NCI-H2029 (cell line): Measurements from ENCODE around the gene SETBP1.
"Not testable (repeated sequence)": the region's sequence is repeated elsewhere in the genome, so short reads cannot be mapped to it uniquely, and the experiment has no call there.

ENCODE experiments used
- DNase-seq: peaks from one replicate; lab custom pipeline; 2025; lab: John Stamatoyannopoulos, UW

The SETBP1 gene

DNA sequence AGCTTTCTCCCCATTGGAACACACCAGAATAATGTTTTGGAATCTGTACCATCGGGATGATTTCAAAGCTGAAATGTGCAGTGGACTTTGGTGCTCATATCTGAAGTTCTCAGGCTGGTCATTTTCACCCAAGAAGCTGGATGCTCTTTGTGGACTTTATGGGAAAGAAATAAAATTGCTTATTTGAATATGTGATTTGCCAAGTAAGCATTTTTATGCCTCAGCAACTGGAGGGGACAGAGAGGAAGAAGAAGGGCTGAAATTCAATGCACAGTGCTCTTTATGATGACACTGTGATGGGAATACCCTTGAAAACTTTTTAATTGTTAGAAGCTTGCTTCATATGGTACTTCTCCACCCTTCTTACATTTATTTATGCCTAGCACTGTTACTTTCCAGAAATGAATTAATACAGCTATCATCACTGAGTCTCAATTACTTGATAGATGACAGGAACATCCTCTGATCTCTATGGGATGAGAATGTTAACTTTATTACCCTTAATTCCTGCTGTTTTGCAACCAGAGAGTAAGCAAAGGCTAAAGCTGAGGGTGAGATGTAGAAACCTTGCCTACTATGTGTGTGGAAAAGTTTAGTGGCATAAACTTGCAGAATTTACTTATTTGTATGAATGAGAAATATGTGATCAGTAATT, 23.6 kb downstream of the SETBP1 start:
- no peak for DNase-seq

DNA sequence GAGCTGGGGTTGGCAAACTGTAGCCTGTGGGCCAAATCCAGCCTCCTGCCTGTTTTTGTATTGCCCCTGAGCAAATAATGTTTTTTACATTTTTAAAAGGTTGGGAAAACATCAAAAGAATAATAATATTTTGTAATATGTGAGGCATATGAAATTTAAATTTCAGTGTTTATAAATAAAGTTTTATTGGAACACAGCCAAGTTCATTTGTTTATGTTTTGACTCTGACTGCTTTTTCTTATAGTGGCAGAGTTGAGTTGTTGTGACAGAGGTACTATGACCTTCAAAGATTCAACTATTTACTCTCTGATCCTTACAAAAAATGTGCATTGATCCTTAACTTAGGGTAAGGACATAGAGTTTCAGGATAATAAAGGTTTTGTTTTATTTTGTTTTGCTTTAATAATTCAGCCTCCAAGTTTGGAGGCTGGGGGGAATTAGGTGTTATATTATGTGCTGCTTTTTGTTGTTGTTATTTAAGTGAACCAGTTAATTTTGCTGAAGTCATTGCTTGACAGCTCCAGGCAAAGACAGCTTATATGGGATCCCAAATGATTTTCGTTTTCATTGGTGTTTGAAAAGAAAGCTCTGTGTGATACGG, 24.5 kb downstream of the SETBP1 start:
- no peak for DNase-seq

DNA sequence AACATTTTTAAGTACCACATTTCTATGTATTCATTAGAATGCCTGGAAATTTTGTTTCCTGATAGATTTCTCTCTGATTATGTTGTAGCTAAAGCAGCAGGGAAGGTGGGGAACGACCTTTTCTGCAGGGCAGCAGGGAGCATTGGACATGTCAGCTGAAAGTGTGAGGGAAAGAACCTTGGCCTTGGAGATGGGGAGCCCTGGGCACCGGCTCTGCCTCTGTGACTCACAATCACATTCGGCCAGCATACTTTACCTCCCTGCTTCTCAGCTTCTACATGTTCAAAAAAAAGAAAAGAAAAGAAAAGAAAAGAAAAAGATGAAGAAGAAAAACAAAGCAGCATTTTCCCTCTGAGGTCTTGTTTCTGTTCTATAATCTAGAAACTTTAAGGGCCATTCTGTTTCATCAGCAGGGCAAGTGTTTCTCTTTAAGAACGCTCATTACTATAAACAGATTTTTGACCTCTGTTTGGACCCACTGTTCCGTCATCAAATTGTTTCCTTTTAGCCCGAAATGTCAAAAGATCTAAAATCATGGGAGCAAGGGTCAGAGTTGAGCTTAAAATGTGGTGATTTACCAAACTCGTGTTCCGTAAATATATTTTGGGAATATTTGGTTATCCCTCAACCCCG, 27.9 kb downstream of the SETBP1 start:
- DNase-seq = no peak

DNA sequence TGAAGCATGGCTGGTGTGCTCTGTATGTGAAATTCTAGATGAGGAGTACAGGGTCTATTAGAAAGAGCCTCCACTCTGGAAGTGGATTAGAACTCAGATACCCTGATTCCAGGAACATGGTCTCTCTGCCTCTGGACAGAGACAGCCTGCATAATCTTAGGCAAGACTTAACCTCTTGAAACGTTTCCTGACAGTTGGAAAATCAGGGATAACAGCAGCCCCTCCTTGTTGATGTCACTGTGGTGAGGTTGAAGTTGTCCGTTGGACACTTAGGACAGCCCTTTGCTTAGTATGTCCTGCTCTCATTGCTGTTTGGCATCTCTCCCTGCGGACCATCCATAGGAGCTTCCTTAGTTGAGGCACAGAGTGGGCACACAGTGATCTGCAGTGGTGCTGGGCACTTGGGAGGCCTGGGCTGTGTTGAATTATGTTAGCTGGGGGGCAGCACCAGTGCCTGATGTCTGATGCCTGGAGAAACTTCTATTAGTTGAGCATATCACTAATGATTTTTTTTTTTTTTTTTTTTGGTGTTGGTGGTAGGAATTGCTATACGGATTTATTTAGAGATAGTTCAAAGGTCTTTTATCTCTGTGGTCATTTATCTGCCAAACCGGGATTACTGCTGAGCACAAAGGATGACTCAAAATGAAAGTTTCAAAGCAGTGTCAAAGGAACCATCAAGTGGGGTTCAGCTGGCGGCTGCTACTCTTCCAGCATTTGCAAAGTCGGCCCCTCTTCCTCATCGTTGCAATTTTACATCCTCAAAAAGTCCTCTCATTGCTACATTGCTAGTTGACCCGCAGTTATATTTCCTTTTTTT, 28.8 kb downstream of the SETBP1 start:
- no peak for DNase-seq

DNA sequence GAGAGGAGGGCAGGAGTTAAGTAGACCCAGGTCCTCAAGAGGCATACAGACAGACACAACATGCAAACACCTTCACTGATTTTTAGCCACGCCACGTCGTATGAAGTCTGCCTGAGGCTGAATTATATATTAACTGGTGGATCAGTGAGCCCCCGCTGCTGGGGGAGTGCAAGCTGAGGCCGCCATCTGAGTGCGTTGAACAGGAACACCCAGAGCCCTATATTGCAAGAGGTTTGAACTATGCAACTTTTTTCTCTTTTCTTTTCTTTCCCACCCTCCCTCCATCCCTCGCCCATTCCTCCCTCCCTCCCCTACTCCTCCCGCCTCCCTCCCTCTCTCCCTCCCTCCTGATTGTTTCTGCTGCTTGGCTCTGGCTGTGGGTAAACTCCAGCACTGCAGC, 30.2 kb downstream of the SETBP1 start:
- DNase-seq = no peak

DNA sequence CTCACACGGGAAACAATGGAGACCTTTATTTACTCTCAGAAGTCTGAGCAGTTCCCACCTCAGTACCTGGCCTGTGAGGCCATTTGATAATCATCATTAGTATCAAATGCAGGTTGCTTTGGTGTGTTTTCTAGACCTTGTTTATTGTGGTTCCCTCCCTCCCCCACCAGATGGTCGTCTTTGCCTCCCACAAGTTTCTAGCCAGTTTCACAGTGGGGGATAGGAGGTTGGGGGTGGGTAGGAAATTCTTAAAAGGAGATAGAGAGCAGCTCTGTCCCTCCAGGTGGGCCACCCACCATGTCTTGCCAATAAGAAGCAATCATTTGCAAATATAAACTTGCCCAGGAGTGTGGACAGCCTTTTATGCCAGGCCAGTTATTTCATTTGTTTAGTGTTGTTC, 31.3 kb downstream of the SETBP1 start:
- DNase-seq = no peak

DNA sequence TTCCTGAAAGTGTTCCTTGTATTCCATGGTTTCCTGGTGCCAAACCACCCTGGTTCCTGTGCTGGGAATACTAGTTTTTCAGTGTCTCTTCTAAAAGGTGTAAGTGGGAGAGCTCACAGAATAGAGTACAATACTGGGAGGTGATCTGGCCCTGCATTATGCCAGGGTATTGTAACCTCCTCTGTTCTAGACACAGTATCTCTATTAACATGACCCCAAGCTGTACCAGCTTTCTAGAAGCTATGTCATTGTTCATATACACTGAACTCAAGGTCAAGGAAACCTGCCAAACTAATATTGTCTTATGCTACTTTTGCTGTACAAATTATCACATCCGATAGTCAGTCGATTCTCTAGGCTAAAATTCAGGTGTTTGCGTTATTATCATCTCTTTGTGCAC, 32.7 kb downstream of the SETBP1 start:
- no peak for DNase-seq

DNA sequence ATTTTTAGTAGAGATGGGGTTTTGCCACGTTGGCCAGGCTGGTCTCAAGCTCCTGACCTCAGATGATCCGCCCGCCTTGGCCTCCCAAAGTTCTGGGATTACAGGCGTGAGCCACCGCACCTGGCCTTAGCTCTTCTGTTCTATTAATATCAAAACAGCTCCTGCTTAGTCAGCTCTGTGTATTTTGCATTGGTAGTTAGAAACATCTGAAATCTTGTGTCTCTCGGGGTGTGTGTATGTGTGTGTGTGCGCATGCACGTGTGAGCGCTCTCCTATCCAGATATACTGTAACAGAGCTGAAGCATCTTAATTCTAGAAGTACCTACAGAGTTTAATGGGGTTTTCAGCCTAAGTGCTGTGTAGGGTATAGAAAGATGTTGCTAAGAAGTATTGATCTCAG, 33.7 kb downstream of the SETBP1 start:
- no peak for DNase-seq

DNA sequence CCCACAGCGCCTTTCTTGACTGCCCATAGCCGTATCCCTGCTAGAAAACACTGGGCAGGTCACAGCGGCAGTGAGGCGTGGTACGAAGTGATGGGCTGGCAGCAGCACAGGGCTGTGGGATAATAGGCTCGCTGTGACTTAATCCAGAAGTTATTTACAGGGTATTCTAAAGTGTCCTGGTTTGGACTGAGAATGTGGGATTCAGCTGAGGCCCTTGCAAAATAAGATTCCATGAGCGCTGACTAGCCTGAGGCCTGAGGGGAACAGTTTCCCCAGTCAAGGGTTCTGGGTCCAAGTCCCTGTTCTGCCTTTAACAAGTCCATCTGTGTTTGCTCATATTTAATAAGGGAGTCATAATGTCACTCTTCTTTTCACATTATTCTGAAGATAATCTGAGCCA, 34.6 kb downstream of the SETBP1 start:
- DNase-seq = no peak

DNA sequence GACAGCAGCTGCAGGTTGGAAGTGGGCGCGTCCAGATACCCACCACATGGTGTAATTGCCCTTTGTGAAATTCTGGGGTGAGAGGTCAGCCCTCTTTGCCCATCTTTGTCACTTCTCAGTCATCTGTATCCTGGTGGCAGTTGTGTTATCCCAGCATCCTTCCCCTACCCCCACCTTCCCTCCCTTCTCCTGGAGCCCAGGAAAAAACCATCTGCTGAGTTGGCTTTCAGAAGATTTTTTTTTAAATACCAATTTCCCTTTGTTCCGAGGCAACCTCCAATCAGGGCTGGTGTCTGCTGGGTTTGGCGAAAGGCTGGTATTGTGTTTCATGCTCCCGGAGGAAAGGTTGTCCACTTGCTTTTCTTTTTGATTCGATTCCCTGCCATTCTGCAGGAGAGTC, 35.2 kb downstream of the SETBP1 start:
- no peak for DNase-seq

DNA sequence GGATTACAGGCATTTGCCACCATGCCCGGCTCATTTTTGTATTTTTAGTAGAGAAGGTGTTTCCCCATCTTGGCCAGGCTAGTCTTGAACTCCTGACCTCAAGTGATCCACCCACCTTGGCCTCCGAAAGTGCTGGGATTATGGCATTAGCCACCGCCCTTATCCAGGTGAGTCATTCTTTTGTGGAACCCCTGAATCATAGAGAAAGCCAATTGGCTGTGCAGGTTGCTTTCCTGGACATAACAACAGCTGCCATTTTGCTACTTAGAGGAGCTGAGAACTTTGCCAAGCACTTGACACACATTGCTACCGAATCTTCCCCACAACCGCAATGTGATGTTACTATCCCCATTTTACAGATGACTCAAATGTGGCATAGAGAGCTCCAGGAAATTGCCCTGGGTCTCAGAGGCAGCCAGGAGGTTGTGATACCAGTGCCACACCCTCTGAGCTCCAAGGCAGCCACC, 36.0 kb downstream of the SETBP1 start:
- no peak for DNase-seq

DNA sequence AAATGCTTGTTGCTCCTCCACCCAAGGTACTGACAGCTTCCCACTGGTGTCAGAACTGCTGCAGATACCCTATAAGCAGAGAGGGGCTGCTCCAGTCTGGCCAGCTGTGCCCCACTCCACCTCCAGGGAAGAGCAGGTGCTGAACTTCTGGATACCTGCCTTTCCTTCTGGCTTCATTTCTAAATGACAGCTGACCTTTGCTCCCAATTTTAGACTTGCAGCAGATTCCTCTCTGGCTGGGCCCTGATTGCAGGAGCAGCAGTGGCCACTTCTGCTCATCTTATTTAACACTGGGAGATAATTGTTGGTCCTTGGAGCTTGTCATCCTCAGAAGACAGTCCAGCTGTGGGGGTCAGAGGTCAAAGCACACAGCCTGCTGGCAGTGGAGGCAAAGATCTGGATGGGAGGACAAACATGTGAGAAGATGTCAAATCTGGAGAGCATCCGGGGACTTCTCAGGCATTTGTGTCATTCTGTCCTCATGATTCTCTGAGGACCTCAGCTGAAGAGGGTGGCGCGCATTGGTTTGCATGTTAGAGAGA, 38.9 kb downstream of the SETBP1 start:
- DNase-seq = no peak

DNA sequence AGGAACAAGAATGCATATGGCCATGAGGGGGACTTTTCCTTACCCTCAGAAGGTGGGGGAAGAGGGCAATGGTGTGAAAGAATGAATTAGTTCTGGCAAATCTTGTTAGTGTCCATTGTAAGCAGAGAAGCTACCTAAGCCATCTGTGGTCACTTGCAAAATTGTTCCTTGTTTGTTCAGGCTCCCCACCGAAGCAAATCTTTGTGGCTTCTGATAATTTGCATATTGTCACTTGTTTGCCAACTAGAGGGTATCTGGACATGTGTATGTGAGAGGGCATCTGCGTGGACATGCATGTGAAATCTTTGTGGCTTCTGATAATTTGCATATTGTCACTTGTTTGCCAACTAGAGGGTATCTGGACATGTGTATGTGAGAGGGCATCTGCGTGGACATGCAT, 41.1 kb downstream of the SETBP1 start:
- not testable (repeated sequence) for DNase-seq

DNA sequence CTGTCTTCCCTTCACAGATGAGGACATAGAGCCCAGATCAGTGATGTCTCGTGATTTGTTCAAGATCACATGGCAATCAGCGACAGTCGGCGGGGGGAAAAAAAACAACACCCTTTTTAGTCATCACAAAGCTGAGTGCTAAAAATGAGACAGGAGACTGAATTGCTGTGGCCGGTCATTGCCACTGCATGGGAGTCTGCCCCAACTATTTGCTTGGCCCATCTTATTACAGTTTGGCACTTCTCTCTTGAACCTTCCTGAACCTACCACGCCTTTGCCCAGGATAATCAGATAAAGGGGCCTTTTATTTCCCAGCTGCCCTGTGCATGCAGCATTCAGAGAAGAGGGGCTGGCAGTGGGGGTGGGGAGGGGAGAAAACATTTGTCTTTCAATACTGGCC, 42.7 kb downstream of the SETBP1 start:
- no peak for DNase-seq

DNA sequence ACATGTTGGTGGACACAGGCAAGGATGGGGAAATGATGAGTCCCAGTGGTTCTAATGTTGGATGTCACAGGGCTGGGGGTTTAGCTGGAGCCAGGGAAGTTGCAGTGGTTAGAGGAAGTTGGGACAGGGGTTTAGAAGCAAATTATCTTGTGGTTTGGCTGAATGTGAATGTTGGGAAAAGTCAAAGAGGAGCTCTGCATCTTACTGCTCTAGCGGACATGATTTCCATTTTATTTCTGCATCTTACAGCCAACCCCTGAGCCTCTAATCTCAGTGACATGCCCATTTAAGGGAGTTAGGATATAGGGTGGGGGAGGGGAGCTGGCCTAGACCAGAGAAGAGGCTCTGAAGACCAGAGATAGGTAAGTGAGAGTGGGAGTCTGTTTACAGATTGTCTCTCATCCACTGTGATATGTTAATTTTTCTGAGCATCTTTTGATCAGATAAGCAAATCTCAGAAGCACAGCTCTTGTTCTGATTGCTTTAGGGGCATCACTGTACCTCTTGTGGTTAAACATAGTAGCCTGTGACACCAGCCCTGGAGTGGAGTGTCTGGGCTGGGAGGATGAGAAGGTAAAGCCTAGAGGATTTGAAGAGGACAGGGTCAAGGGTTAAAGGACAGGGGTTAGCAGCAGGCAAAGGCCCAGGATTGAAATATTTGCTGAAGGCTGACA, 43.6 kb downstream of the SETBP1 start:
- no peak for DNase-seq

DNA sequence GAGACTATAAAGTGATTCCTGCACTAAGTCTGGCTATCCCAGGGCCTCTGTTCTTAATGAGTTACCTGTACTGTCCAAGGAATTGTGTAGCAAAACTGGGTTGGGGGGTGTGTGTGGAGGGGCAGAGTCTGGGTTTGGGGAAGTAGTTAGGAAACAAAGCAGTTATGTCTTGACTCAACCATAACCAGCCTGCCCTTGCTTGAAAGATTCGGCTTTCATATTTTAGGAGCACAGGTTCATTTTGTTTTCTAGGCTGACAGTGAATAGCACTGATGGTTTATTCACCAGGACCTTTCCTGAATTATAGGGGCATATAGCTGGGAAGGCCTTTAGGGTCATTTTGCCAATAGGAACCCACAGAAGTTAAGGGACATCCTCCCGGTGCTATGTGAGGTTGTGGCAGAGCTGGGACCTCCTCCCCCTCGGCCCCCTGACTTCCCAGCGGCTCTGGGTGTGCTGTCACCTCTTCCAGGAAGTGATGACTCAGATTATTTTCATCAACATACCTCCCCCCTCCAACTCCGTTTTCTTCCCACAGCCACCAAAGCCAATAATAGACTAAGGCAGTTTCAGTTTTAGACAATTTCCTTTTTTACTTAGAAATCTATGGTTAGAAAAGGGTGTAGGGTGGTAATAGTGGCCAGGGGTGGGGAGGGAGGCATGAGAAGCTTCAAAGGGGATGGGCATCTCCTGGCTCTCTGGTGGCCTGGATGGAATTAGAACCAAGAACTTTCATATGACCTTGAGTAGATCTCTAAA, 44.8 kb downstream of the SETBP1 start:
- no peak for DNase-seq

DNA sequence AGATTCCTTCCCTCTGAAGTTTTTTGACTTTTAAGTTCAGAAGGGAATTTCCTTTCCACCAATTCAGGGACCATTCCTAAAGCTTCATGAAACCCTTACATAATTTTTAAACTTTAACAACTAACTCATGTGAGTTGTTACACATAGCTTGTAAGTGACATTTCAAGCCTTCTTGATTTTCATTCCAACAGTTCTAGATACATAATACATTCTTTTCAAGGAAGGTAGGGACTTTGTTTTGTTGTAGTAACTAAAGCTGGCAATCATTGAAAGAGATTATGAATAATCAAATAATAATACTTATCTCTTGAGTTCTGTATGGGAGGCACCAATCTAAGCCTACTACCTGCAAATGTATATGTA, 45.4 kb downstream of the SETBP1 start:
- DNase-seq = no peak

DNA sequence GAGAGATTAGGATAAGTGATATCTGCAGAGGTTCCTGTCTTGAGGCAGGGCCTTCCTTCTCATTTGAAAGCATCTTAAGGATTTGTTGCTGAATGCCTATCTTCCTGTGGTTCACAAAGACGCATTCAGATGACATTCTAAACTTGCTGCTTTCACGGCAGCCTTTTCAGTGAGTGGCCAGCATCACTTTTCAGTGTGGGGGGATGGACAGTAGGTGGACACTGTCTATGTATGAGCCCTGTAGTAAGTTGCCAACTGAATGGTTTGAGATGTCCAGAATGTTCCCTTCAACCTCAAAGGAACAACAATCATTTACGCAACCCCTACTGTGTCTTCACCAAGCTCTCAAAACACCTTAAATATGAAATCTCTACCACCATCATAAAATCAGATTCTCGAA, 46.6 kb downstream of the SETBP1 start:
- DNase-seq = no peak

DNA sequence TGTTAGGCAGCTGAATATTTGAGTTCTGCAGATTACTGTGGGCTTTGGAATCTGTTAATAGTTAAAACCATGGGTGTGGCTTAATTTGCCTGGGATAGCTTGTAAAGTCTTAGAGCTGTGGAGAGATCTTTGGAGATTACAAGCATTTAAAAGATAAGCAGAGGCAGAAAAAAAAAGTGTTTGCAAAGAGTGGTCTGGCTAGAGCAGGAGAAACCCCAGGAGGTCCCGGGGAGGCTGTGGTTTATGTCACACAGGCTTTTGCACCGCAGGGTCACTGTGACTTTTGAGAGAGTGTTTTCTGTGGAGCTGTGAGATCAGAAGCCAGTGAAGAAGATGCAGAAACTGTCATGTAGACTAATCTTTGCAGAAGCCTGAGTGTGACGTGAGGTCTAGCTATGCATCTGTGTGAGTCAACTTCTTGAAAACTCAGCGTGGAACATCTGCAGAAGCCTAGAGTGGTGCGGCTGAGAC, 49.0 kb downstream of the SETBP1 start:
- DNase-seq = no peak

DNA sequence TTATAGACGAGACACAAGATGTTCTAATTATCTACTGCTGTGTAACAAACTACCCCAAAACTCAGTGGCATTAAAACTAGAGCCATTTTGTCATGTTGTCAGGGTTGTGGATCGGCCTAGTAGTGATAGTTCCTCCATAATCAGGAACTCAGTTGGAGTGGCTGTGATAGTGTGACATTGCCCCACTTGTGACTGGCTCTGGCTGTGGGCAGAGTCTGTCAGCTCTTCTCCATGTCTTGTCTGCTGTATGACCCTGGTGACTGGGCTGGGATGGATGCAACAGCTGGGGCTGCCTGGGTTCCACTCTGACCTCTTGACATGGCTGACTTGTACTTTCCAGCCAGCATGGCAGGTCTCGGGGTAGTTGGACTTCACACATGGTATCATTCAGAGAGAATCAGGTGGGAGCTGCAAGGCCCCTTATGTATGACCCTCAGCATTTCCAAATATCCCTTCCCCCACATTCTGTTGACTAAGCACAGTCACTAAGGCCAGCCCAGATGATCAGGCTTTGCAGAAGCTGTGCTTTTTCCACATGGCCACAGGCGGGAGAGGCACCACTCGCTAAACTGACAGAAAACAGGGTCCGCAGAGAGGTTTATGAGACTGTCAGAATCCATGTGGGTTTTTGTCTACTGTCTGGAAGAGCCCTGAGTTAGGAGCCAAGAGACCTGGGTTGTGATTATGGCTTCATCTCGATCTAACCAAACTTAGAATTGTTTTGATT, 50.3 kb downstream of the SETBP1 start:
- no peak for DNase-seq
